Stimulated activated CD4-positive, alpha-beta T cell treated with anti-CD3 and anti-CD28 coated beads, Interleukin-2, amount 100 ng/mL, for 4 hours (primary cell): ENCODE results near the gene IGSF9.

ENCODE experiments used
- DNase-seq: peaks from one replicate; pipeline ENCODE4 v3.0.0-alpha.2; 2020; ENCODE audit warnings: low read depth

The IGSF9 gene

GRCh38 chr1:159946242-159947187 is 1.1 kb upstream of the IGSF9 start:
- DNase-seq, result no peak

DNA sequence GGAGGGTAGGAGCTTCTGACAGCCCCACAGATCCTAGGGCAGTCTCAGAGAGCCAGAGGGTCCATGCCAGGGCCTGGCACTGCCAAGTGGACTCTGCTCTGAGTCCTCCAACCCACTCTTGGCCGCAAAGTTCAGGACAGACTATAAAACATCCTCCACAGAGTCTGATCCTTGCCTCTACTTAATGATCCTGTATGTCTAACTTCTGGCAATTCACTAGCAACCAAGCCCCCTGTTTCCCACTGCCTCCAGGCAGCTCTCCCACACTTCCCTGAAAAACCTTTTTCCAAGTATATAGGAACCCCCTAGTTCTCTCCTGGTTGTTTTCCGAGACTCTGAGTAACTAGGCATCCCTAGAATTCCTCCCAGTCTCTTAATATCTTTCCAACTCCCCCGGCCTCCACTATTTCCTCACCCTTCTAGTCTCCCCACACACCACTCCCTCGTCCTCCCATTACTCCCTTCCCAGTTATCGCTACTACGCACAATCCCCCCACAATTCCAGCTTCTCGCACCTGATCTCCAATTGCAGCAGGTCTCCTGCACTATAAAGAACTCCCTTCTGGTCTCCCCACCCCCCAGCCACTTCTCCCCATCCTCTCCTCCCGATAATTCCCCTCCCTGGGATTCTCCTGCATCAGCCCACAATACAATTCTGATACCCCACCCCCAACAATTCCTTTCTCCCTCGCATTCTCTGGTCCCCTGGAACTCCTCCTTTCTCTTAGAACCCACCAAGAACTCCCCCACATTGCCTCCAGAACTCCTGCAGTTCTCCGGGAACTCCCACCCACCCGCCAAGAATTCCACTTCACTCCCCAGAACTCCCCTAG is 574 bp downstream of the IGSF9 start:
- DNase-seq, result no peak

GRCh38 chr1:159943908-159944622 is 1.3 kb downstream of the IGSF9 start:
- no peak for DNase-seq

DNA sequence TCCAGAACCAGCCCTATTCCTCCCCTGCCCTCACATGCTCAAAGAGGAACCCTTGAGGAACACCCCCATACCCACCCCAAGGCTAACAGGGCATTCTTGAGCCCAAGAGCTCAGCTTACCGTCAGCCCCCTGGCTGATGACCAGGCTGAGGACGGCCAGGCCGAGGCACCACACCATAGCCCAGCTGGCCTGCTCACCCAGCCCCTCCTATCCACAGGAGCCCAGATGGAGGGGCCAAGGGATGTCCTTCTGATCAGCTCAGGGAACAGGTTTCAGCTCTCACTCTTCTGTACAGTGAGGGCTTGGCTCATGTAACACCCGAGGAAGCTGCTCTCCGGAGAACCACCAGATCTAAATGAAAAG is 2.2 kb downstream of the IGSF9 start:
- no peak for DNase-seq

- no peak for DNase-seq
Observed at GRCh38 chr1:159942632-159943277, 2.7 kb downstream of the IGSF9 start.

- no peak for DNase-seq
Observed at GRCh38 chr1:159941591-159942560, 3.5 kb downstream of the IGSF9 start.

- DNase-seq, result no peak
Observed at GRCh38 chr1:159941141-159941540, 4.3 kb downstream of the IGSF9 start.

DNA sequence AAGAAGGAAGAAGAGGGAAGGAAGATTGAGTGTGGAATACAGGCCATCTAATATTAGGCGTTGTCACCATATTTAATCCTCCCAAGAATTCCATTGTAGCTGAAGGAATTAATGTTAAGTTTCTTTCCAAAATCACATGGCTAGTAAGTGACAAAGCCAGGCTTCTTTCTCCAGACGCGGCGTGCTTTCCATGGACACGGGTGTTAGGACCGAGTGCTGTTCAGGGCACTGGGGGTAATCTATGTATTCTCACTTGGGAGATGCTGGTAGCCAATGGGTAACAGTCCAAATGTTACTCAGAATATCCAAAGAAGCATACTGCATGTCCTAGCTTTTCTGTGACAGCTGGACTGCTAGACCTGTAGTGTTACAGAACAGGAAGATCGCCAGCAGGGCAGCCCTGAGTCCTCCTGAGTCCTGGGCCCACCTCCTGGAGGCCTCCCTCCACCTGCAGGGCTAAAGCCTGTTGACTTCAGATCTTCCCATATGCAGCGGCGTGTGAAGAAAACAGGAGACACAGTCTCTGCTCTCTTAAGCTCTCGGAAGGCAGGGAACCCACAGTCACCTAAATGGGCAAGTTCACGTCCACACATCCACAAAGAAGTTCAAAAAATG is 5.3 kb downstream of the IGSF9 start:
- no peak for DNase-seq

DNA sequence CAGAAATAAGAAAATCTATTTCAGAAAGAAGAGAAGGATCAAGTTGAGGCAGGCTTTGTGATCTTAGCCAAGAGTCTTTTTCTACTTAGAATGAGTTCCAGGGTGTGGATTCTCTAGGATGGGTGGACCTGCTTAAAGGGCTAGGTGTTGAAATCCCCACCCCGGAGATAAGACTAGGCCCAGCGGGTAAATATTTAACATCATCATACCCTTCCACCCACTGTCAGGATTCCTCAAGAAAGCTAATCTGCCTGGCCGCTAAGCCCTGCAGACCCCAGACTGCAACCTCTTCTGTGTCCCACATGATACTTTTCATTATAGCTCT is 5.8 kb downstream of the IGSF9 start:
- DNase-seq, result no peak

DNA sequence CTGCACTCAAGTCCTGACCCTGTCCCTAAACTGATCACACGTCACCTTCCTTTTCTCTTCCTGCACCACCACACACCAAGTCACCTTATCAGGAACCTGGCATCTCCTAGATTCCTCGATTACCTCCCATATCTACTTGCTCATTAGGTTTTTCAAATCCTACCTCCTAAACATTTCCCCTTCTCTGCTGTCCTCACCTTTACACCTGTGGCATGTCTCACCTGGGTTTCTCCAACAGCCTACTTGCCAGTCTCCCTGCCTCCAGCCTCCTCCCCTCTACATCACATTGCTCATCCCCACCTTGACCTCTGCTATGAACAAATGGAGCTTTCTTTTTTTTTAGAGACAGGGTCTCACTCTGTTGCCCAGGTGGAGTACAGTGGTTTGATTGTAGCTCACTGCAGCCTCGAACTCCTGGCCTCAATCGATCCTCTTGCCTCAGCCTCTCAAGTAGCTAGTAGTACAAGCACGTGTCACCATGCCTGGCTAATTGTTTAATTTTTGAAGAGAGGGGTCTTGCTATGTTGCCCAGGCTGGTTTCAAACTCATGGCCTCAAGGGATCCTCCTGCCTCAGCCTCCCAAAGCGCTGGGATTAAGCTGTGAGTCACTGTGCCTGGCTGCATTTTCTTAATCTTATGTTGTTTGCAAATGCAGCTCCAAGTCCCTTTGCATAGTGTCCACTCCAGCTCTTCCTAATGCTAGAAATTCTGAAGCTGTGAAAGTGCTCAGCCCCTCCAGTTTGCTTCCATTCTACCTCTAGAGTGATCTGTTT is 6.3 kb downstream of the IGSF9 start:
- no peak for DNase-seq

DNA sequence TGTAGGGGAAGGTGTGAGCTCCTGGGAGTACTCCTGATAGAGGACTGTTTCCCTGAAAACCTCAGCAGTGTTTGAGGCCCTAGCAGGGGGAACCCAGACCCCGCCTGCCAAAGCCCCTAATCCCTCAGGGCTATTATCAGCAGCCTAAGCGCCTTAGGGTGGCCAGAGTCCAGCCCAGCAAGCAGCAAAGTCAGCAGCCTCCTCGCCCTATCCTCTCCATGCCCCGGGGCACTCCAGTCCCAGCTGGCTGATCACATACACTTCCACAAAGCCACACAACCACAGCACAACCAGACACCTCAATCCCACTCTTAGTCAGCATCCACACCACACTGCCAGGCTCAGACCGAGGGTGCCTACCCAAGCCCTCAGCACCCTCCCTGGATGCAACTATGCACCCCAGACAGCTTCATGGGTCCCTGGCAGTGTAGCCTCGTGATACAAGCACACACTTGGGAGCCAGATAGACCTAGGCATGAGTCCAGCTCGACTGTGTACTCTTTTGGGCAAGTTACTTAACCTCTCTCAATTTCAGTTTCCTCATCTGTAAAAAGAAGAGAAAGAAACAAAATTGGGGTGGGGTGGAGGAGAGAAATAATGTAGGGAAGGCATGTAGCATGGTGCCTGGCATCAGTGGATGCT is 7.1 kb downstream of the IGSF9 start:
- DNase-seq, result no peak

GRCh38 chr1:159937054-159937750 is 8.2 kb downstream of the IGSF9 start:
- DNase-seq, result no peak

DNA sequence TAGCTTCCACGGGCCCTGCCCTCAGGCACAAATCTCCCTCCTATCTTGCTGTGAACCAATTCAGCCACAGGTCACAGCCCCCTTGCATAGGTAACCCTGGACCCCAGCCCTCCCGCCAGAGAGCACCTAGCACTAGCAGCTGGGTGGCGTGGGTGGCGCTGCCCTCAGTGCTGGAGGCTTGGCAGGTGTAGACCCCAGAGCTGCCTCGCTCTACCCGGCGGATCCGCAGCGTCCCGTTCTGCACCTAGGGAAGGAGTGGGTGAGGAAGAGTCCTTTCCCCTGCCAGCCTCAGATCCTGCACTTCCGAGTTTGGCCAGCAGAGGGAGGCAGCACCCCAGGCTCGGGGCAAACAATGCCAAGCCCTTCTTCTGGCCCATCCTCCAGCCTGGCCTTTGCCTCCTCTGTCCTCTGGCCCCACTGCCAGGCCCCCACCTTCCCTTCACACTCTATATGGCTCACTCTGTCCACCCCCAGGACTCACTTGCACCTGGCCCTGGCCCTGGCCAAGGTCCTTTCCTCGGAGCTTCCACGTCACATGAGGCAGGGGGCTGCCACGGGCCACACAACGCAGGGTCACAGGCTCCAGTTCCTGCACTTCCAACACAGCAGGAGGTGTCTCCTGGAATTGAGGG is 9.0 kb downstream of the IGSF9 start:
- DNase-seq, result peak; percentile 69

DNA sequence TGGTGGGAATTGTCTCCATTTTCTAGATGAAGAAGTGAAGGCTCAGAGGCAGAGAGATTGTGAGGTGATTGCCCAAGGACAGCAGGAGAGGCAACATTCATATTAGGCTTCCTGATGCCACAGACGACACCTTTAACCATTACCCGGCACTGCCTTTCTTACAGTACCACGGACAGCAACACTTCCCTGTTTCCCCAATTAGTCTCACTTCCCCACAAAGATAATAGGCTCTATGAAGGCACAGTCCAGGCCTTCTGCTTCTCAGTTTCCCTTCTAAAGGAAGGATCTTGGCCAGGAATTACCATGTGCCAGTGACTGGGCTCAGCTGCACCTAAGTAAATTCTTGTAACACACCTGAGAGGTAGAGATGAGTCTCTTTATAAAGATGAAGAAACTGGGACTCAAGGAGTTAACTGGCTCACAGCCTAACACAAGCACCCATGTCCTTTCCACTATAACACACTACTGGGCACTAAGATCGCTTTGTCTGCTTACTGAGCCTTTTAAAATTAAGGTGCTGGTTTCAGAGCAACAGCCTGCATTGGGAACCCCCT is 9.6 kb downstream of the IGSF9 start:
- DNase-seq, result no peak

GRCh38 chr1:159935305-159935704 is 10.1 kb downstream of the IGSF9 start:
- DNase-seq, result no peak

DNA sequence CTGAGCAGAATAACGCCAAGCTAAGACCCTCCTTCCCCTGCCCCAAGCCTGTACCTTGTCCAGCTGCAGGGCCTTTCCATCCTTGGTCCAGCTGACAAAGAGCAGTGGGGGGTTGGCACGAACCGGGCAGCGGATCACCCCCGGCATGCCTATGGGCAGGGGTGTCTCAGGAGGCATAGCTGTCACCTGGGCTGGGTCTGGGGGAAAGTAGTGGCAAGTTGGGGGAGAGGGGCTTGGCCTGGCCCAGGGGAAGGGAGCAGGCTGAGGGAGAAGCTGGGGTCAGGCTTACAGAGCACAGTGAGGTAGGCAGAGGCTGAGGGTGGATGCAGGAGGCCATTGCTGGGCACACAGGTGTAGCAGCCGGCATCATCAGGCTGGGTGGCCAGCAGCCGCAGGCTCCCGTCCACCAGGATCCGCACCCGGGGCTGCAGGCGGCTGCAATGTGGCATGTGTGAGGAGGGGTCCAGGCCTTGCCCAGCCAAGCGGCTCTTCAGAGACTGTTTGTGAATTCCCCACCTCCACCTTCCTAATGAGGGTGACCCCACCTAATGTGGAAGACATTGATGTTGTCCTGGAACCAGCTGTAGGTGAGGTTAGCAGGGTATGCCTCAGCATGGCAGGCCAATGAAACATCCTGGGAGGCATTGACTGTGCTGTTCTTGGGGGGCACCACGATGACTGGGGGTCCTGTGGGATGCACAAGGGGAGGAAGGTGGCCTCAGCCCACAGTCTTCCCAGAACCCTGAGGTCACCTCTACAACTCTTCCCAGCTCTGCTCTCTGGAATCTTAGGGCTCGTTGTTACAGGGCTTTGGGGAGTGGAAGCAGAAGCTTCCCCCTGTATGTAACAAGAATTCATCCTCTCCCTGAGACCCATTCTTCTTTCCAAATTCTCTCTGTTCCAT is 11.0 kb downstream of the IGSF9 start:
- DNase-seq, result no peak

DNA sequence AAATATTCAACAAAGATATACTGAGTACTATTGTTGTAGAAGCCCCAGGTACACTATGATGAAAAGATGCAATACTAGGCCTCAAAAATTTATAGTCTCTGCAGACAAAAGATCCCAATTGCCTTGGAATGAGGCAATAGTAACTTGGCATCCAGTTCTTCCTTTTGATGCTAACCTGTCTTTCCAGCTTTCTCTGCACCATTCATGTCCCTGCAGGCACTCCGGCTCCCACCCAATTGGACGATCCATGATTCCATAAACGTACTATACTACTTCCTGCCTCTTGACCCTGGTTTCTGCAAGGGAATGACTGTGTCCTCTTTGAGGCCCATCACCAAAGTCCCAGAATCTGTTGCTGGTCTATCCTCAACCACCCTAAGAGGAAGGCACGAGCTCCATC is 12.1 kb downstream of the IGSF9 start:
- DNase-seq, result no peak
